K562 (cell line): ENCODE measurements around the gene PIGB. TPM values are rescaled to one million over a fixed set of nuclear protein-coding genes. Genes with fewer than 3 reads are reported as not detected.

Source experiments
- BRCA1 ChIP-seq, 2 experiments: fragments of 450-650 bp in 1 of 2; sonication (generic) in 1 of 2; formaldehyde crosslinking in 1 of 2; IDR thresholded peaks; 2 replicates each; pipeline versions ENCODE4 v1.5.0 to v1.6.1; 2017 to 2020; ENCODE audit warnings: mild to moderate bottlenecking in 1 of 2, missing genetic modification reagents in 1 of 2
- ELF4 ChIP-seq: fragments of 450-650 bp; formaldehyde crosslinking; IDR thresholded peaks from 2 replicates; pipeline ENCODE4 v1.4.0; 2022; ENCODE audit warnings: missing genetic modification characterization
- ELK1 ChIP-seq: sonication (generic); formaldehyde crosslinking; IDR thresholded peaks from 2 replicates; pipeline ENCODE4 v1.8.1; 2022; ENCODE audit warnings: missing genetic modification reagents
- EP300 ChIP-seq: IDR thresholded peaks from 2 replicates; pipeline ENCODE4 v1.6.1; 2012; ENCODE audit warnings: low read length, improper control_type of control experiment
- EP400 ChIP-seq: fragments of 450-650 bp; IDR thresholded peaks from 2 replicates; pipeline ENCODE4 v1.6.1; 2017; ENCODE audit warnings: antibody characterized with exemption, mild to moderate bottlenecking, moderate library complexity
- HES1 ChIP-seq: fragments of 450-650 bp; IDR thresholded peaks from 2 replicates; pipeline ENCODE4 v1.6.1; 2016; ENCODE audit warnings: low read depth, mild to moderate bottlenecking, moderate library complexity
- MYC ChIP-seq, 2 experiments: fragments of 250-450 bp in 1 of 2; sonication (Bioruptor Pico) in 1 of 2; IDR thresholded peaks; 2 replicates each; pipeline versions ENCODE4 v1.5.1 to v1.6.1; 2012 to 2021; ENCODE audit warnings: low read depth in 2 of 2, borderline replicate concordance in 1 of 2, improper control_type of control experiment in 1 of 2, low read length in 1 of 2, mild to moderate bottlenecking in 1 of 2, moderate library complexity in 1 of 2
- RAD21 ChIP-seq, 2 experiments: fragments of 250-450 bp in 1 of 2; fragments of 450-650 bp in 1 of 2; sonication (Bioruptor Pico) in 1 of 2; formaldehyde crosslinking in 1 of 2; IDR thresholded peaks in 1 of 2; conservative IDR thresholded peaks in 1 of 2; 2 replicates each; pipeline versions ENCODE4 v1.4.0 to v1.8.0; 2020 to 2022; ENCODE audit warnings: mild to moderate bottlenecking in 2 of 2, moderate library complexity in 1 of 2
- SMAD1 ChIP-seq: fragments of 150-350 bp; IDR thresholded peaks from 2 replicates; pipeline ENCODE4 v1.6.1; 2014; ENCODE audit warnings: low read length, low read depth; ENCODE audit not compliant: partially characterized antibody
- THRB ChIP-seq: fragments of 450-650 bp; formaldehyde crosslinking; conservative IDR thresholded peaks from 2 replicates; pipeline ENCODE4 v1.4.0; 2022; ENCODE audit warnings: mild to moderate bottlenecking, missing genetic modification characterization
- ZBTB9 ChIP-seq: fragments of 450-650 bp; formaldehyde crosslinking; IDR thresholded peaks from 2 replicates; pipeline ENCODE4 v1.4.0; 2020; ENCODE audit warnings: mild to moderate bottlenecking, moderate library complexity
- ZEB2 ChIP-seq: fragments of 450-650 bp; IDR thresholded peaks from 2 replicates; pipeline ENCODE4 v1.6.1; 2016
- ZFX ChIP-seq: sonication (generic); formaldehyde crosslinking; IDR thresholded peaks from 2 replicates; pipeline ENCODE4 v1.8.0; 2022; ENCODE audit warnings: mild to moderate bottlenecking, missing genetic modification reagents, moderate library complexity
- ZNF23 ChIP-seq: fragments of 250-450 bp; sonication (Bioruptor Pico); IDR thresholded peaks from 2 replicates; pipeline ENCODE4 v1.4.0; 2020; ENCODE audit warnings: mild to moderate bottlenecking
- ZNF408 ChIP-seq: fragments of 250-450 bp; sonication (Bioruptor Pico); IDR thresholded peaks from 2 replicates; pipeline ENCODE4 v1.4.0; 2020; ENCODE audit warnings: low read depth, mild to moderate bottlenecking, moderate library complexity
- ZNF609 ChIP-seq: sonication (generic); formaldehyde crosslinking; IDR thresholded peaks from 2 replicates; pipeline ENCODE4 v1.8.1; 2023; ENCODE audit warnings: missing genetic modification reagents, mild to moderate bottlenecking, borderline replicate concordance
- polyA plus RNA-seq, 8 experiments: library from polyadenylated mRNA; depleted of rRNA in 4 of 8; stranded (reverse) in 5 of 8; unstranded in 3 of 8; fragments of >200 nt; fragmentation: Nextera tagmentation in 2 of 8; fragmentation: Illumina TruSeq in 1 of 8; extraction: Ambion mirVana in 2 of 8; extraction: Trizol in 1 of 8; gene quantifications; 2 replicates each; pipeline versions ENCODE4 v1.2.1 to v1.2.3, GENCODE V29; 2011 to 2014; ENCODE audit warnings: inconsistent platforms in 1 of 8, missing spikeins in 1 of 8
- total RNA-seq, 7 experiments: library from RNA; depleted of rRNA in 6 of 7; stranded (reverse); fragments of >200 nt in 6 of 7; fragmentation: Illumina TruSeq in 2 of 7; extraction: Trizol in 2 of 7; gene quantifications; 2 replicates each; pipeline versions ENCODE4 v1.2.1 to v1.2.3, GENCODE V29; 2011 to 2021; ENCODE audit warnings: low replicate concordance in 1 of 7

Gene PIGB
- total and polyA plus RNA-seq, 9 of the 15 experiments (the other 6 are each of a cell fraction or from before 2014, with no cell fraction given), result 9.9 to 32.3 (median 18.2) TPM

GRCh38 chr15:55318588-55319494 lies at the start of gene PIGB, which contains the start of gene PIGBOS1 (continued):
- TF ChIP-seq SMAD1, result no peak
- TF ChIP-seq EP400, result peak; percentile 90
- TF ChIP-seq ZFX, result peak; percentile 91
- TF ChIP-seq ZNF609 (CRISPR knock-in tag), result no peak
- TF ChIP-seq BRCA1 (IDR thresholded peaks at IDR 0.05), result no peak
- TF ChIP-seq BRCA1 (CRISPR knock-in tag; IDR thresholded peaks at IDR 0.05), result no peak
- TF ChIP-seq ELF4 (CRISPR knock-in tag), result peak; percentile 92
- no peak for TF ChIP-seq ZEB2
- peak; percentile 85 for TF ChIP-seq MYC (IDR thresholded peaks at IDR 0.05; ENCODE audit: low read depth, low read length)
- no peak for TF ChIP-seq MYC (CRISPR knock-in tag; IDR thresholded peaks at IDR 0.05; ENCODE audit: borderline replicate concordance, low read depth)
- peak; percentile 29; the same call in 1 of the 2 replicates for TF ChIP-seq EP300
- no peak for TF ChIP-seq ZNF408
- TF ChIP-seq HES1, result 0 out of 2 replicates have a peak, but pooled peaks have one; percentile 19
- TF ChIP-seq THRB (CRISPR knock-in tag), result no peak
- no peak for TF ChIP-seq ELK1 (CRISPR knock-in tag)
- TF ChIP-seq RAD21 (CRISPR knock-in tag; conservative IDR thresholded peaks at IDR 0.05 in 1 of 2, IDR thresholded peaks at IDR 0.05 in 1 of 2), result no peak
- no peak for TF ChIP-seq ZNF23 (CRISPR knock-in tag)
- TF ChIP-seq ZBTB9 (CRISPR knock-in tag), result no peak
